ENCODE results near the gene FAM3B. TPM values are rescaled to one million over a fixed set of nuclear protein-coding genes. Genes with fewer than 3 reads are reported as not detected.

FAM3B gene
- total RNA-seq, 1 donor from 2014 or later: 0.23 TPM

GRCh38 chr21:41402796-41403195 is 86.2 kb downstream of the FAM3B start:
- H3K36me3 Mint-ChIP-seq (ENCODE audit: low read depth): no peaks in the 10 kb centered on the region
- DNase-seq (ENCODE audit: low read depth, low spot score): no peak
- H3K4me3 Mint-ChIP-seq: no peak overlapping the region
- H3K27me3 Mint-ChIP-seq (ENCODE audit: low read depth): no peaks in the 10 kb centered on the region
- H3K4me1 Mint-ChIP-seq: peaks cover 13% of the 10 kb centered on the region
- TF ChIP-seq, protein P1, sequence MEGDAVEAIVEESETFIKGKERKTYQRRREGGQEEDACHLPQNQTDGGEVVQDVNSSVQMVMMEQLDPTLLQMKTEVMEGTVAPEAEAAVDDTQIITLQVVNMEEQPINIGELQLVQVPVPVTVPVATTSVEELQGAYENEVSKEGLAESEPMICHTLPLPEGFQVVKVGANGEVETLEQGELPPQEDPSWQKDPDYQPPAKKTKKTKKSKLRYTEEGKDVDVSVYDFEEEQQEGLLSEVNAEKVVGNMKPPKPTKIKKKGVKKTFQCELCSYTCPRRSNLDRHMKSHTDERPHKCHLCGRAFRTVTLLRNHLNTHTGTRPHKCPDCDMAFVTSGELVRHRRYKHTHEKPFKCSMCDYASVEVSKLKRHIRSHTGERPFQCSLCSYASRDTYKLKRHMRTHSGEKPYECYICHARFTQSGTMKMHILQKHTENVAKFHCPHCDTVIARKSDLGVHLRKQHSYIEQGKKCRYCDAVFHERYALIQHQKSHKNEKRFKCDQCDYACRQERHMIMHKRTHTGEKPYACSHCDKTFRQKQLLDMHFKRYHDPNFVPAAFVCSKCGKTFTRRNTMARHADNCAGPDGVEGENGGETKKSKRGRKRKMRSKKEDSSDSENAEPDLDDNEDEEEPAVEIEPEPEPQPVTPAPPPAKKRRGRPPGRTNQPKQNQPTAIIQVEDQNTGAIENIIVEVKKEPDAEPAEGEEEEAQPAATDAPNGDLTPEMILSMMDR (conservative IDR thresholded peaks at IDR 0.05): no peak
- no peak overlapping the region for H3K27ac Mint-ChIP-seq (ENCODE audit: unreplicated experiment)
- H3K9me3 Mint-ChIP-seq: no peaks in the 10 kb centered on the region

- no peaks in the 10 kb centered on the region for H3K27me3 Mint-ChIP-seq (ENCODE audit: low read depth)
- H3K27ac Mint-ChIP-seq (ENCODE audit: unreplicated experiment): no peak overlapping the region
- TF ChIP-seq, protein P1 (conservative IDR thresholded peaks at IDR 0.05): no peak
- H3K36me3 Mint-ChIP-seq (ENCODE audit: low read depth): no peaks in the 10 kb centered on the region
- H3K9me3 Mint-ChIP-seq: no peaks in the 10 kb centered on the region
- peaks cover 13% of the 10 kb centered on the region for H3K4me1 Mint-ChIP-seq
- no peak for DNase-seq (ENCODE audit: low read depth, low spot score)
- no peak overlapping the region for H3K4me3 Mint-ChIP-seq
Observed at GRCh38 chr21:41403331-41403730, 86.7 kb downstream of the FAM3B start.

DNA sequence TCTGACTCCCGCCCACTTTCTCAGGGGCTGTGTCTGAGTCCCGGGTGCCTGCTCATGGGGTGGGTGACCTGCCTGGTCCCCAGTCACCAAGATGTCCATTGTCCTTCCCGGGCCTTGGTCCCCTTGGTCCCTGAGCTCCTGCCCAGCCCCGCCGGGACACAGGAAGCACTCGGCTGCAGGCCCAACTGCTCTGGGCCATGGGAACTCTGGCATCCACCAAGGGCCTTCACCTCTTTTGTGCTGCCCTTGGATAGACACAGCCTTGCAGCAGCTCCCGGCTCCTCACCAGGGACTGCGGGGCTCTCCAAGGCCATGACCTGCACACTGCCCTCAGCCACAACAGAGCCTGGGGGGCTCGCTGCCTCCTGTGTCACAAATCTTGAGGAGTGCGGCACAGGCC is 87.4 kb downstream of the FAM3B start:
- DNase-seq (ENCODE audit: low read depth, low spot score): no peak
- H3K36me3 Mint-ChIP-seq (ENCODE audit: low read depth): no peaks in the 10 kb centered on the region
- H3K4me1 Mint-ChIP-seq: peaks cover 17% of the 10 kb centered on the region
- TF ChIP-seq, protein P1 (conservative IDR thresholded peaks at IDR 0.05): no peak
- no peaks in the 10 kb centered on the region for H3K27me3 Mint-ChIP-seq (ENCODE audit: low read depth)
- no peaks in the 10 kb centered on the region for H3K9me3 Mint-ChIP-seq
- no peak overlapping the region for H3K27ac Mint-ChIP-seq (ENCODE audit: unreplicated experiment)
- no peak overlapping the region for H3K4me3 Mint-ChIP-seq

GRCh38 chr21:41405321-41405720 is 88.7 kb downstream of the FAM3B start:
- DNase-seq (ENCODE audit: low read depth, low spot score): no peak
- peaks cover 17% of the 10 kb centered on the region for H3K4me1 Mint-ChIP-seq
- H3K27me3 Mint-ChIP-seq (ENCODE audit: low read depth): no peaks in the 10 kb centered on the region
- no peak overlapping the region for H3K27ac Mint-ChIP-seq (ENCODE audit: unreplicated experiment)
- TF ChIP-seq, protein P1 (conservative IDR thresholded peaks at IDR 0.05): no peak
- H3K36me3 Mint-ChIP-seq (ENCODE audit: low read depth): no peaks in the 10 kb centered on the region
- no peak overlapping the region for H3K4me3 Mint-ChIP-seq
- H3K9me3 Mint-ChIP-seq: no peaks in the 10 kb centered on the region

- Mint-ChIP-seq H3K27ac (ENCODE audit: unreplicated experiment) (no peak overlapping the region), H3K36me3 (ENCODE audit: low read depth) (no peaks in the 10 kb centered on the region), H3K27me3 (ENCODE audit: low read depth) (no peaks in the 10 kb centered on the region), H3K4me1 (peaks cover 17% of the 10 kb centered on the region), H3K4me3 (no peak overlapping the region), H3K9me3 (no peaks in the 10 kb centered on the region)
- no peak for DNase-seq (ENCODE audit: low read depth, low spot score)
- TF ChIP-seq, protein P1 (conservative IDR thresholded peaks at IDR 0.05): no peak
Observed at GRCh38 chr21:41406340-41406739, 89.7 kb downstream of the FAM3B start.

Other genes with a start within 250 kb of the FAM3B start
- gene BACE2, start 148.6 kb upstream of the FAM3B start, total RNA-seq: 16.9 and 17.4 TPM in 2 replicates
- gene MX2, start 45.2 kb downstream of the FAM3B start, total RNA-seq: not detected in 2 replicates
- gene MX1, start 109.4 kb downstream of the FAM3B start, total RNA-seq: 2.4 and 3.3 TPM in 2 replicates
- gene TMPRSS2, start 191.4 kb downstream of the FAM3B start, total RNA-seq: not detected in 2 replicates